Measurements from ENCODE around the gene AMN1.

DNA sequence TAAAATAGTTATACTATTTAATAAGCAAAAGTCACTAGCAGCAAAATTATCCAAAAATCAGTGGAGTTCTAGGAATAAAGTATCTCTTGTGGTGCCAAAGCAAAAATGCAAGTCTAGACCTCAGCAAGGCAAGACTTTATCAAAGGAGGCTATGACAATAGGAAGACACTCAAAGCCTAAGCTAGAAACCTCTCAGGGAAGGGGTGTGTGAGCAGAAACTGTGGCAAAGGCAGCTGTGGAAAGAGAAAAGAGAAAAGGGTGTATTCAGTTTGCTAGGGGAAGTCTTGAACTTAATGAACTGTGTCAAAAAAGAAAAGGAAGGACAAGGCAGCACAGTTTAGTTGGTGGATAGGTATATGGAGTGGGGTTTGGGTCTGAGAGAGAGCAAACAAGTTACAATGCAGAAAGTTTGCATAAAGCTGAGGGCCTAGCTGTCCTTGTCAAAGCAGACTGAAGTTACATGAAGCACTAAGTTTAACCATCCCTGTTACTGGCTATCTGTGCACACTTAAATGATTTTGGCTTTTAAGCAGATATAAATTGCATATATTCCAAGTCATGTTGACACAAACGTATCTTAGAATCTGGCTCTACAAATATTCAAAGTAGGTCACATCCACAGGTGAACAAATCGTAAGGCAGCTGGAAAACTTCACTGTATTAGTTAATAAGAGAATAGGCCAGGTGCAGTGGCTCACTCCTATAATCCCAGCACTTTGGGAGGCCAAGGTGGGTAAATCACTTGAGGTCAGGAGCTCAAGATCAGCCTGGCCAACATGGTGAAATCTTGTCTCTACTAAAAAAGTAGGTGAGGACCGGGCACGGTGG lies 31.0 kb upstream of the AMN1 start:
- TF ChIP-seq, protein P1, sequence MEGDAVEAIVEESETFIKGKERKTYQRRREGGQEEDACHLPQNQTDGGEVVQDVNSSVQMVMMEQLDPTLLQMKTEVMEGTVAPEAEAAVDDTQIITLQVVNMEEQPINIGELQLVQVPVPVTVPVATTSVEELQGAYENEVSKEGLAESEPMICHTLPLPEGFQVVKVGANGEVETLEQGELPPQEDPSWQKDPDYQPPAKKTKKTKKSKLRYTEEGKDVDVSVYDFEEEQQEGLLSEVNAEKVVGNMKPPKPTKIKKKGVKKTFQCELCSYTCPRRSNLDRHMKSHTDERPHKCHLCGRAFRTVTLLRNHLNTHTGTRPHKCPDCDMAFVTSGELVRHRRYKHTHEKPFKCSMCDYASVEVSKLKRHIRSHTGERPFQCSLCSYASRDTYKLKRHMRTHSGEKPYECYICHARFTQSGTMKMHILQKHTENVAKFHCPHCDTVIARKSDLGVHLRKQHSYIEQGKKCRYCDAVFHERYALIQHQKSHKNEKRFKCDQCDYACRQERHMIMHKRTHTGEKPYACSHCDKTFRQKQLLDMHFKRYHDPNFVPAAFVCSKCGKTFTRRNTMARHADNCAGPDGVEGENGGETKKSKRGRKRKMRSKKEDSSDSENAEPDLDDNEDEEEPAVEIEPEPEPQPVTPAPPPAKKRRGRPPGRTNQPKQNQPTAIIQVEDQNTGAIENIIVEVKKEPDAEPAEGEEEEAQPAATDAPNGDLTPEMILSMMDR (IDR thresholded peaks at IDR 0.05) = no peak
- TF ChIP-seq POLR2A (IDR thresholded peaks at IDR 0.05) (no peak), POLR2AphosphoS5 (IDR thresholded peaks at IDR 0.05) (no peak)

All from transverse colon (tissue), 4 donors.